HepG2 (cell line): ENCODE data around the gene ZBTB46. TPM values are rescaled to one million over a fixed set of nuclear protein-coding genes. Genes with fewer than 3 reads are reported as not detected.

Experiments used
- ATAC-seq: fragments of 200-7000 bp; cut with Tn5 transposase; 3 replicates; pipeline ENCODE4 v1.9.1; 2020; ENCODE audit warnings: mild to moderate bottlenecking, moderate library complexity
- BruUV-seq: library from RNA; stranded (reverse); fragments of 400-500 nt; replicated peaks from 2 replicates; lab custom pipeline; 2021; lab: Mats Ljungman, UMichigan
- CTCF ChIA-PET: fragments of 300-600 bp; formaldehyde crosslinking; extraction: SDS; loops from one replicate; lab custom pipeline; 2021; ENCODE audit warnings: low total read pairs, inconsistent platforms, low intra/inter-chr PET ratio; lab: Yijun Ruan, JAX
- POLR2A ChIA-PET: fragments of 350-600 bp; sonication (Branson Sonifier 250); formaldehyde crosslinking; loops from one replicate; lab custom pipeline; 2020; ENCODE audit warnings: antibody characterized with exemption, inconsistent platforms; lab: Yijun Ruan, JAX
- DNase-seq: peaks from one replicate; pipeline ENCODE4 v3.0.0-alpha.2; 2015; ENCODE audit warnings: low spot score
- FAIRE-seq: peaks from 3 replicates; lab custom pipeline; 2011; peaks lifted over from hg19 to GRCh38; lab: Jason Lieb, UNC
- H2AFZ ChIP-seq: one replicate; pipeline ENCODE4 v1.6.1; 2011; ENCODE audit warnings: low read length, inconsistent platforms
- H3K27ac ChIP-seq: fragments of 300-600 bp; 3 replicates; pipeline ENCODE4 v1.8.0; 2011; ENCODE audit warnings: mixed run types, mild to moderate bottlenecking, mixed read lengths, low read length, inconsistent platforms; ENCODE audit not compliant: insufficient read depth; ENCODE audit errors: extremely low read length
- H3K27me3 ChIP-seq, 2 experiments: fragments of 200-600 bp in 1 of 2; 2 replicates in 1 of 2; 3 replicates in 1 of 2; pipeline versions ENCODE4 v1.6.0 to v1.8.0; 2011; ENCODE audit warnings: low read length in 2 of 2, mild to moderate bottlenecking in 2 of 2, moderate library complexity in 2 of 2, inconsistent platforms in 1 of 2; ENCODE audit not compliant: insufficient read depth in 2 of 2, control insufficient read depth in 1 of 2
- H3K36me3 ChIP-seq, 2 experiments: fragments of 200-600 bp in 1 of 2; replicated peaks in 1 of 2; 2 replicates in 1 of 2; 3 replicates in 1 of 2; pipeline versions ENCODE4 v1.5.1 to v1.8.0; 2011; ENCODE audit warnings: low read length in 2 of 2, inconsistent platforms in 1 of 2; ENCODE audit not compliant: insufficient read depth in 2 of 2, control insufficient read depth in 1 of 2
- H3K4me1 ChIP-seq: 2 replicates; pipeline ENCODE4 v1.5.1; 2012; ENCODE audit warnings: low read length, inconsistent platforms; ENCODE audit not compliant: insufficient read depth
- H3K4me2 ChIP-seq: 2 replicates; pipeline ENCODE4 v1.6.0; 2011; ENCODE audit warnings: low read depth, low read length, inconsistent platforms
- H3K4me3 ChIP-seq, 3 experiments: fragments of 200-600 bp in 1 of 3; sonication (generic), shearing (Covaris generic) in 1 of 3; replicated peaks in 1 of 3; 2 replicates each; pipeline ENCODE4 v1.5.1; 2011 to 2016; ENCODE audit warnings: low read length in 3 of 3, inconsistent platforms in 2 of 3, low read depth in 2 of 3, mild to moderate bottlenecking in 2 of 3, control low read depth in 1 of 3, mixed read lengths in 1 of 3; ENCODE audit not compliant: insufficient read depth in 1 of 3
- H3K79me2 ChIP-seq: one replicate; pipeline ENCODE4 v1.6.1; 2011; ENCODE audit warnings: low read length, inconsistent platforms; ENCODE audit not compliant: insufficient read depth
- H3K9ac ChIP-seq: 2 replicates; pipeline ENCODE4 v1.6.0; 2011; ENCODE audit warnings: mild to moderate bottlenecking, low read depth, low read length, inconsistent platforms; ENCODE audit not compliant: insufficient read depth
- H3K9me3 ChIP-seq: 2 replicates; pipeline ENCODE4 v1.5.1; 2012; ENCODE audit warnings: mild to moderate bottlenecking, low read length
- H4K20me1 ChIP-seq: 2 replicates; pipeline ENCODE4 v1.6.0; 2011; ENCODE audit warnings: inconsistent platforms, mild to moderate bottlenecking, low read length, moderate library complexity; ENCODE audit not compliant: insufficient read depth
- ARID2 ChIP-seq: sonication (generic); formaldehyde crosslinking; IDR thresholded peaks from 2 replicates; pipeline ENCODE4 v1.8.1; 2022; ENCODE audit warnings: mild to moderate bottlenecking, missing genetic modification reagents, borderline replicate concordance
- ESRRA ChIP-seq: sonication (generic); formaldehyde crosslinking; IDR thresholded peaks from 2 replicates; pipeline ENCODE4 v1.5.1; 2020; ENCODE audit warnings: mild to moderate bottlenecking, low read depth, missing genetic modification reagents
- HNF4A ChIP-seq: sonication (generic); formaldehyde crosslinking; IDR thresholded peaks from 2 replicates; pipeline ENCODE4 v1.4.0; 2020; ENCODE audit warnings: missing genetic modification reagents
- MYPOP ChIP-seq: sonication (generic); formaldehyde crosslinking; IDR thresholded peaks from 2 replicates; pipeline ENCODE4 v1.8.1; 2023; ENCODE audit warnings: mild to moderate bottlenecking, moderate library complexity, missing genetic modification reagents
- NR0B2 ChIP-seq: sonication (generic); formaldehyde crosslinking; IDR thresholded peaks from 2 replicates; pipeline ENCODE4 v1.4.0; 2020; ENCODE audit warnings: mild to moderate bottlenecking, missing genetic modification reagents
- RBAK ChIP-seq: sonication (generic); formaldehyde crosslinking; IDR thresholded peaks from 2 replicates; pipeline ENCODE4 v1.5.1; 2020; ENCODE audit warnings: mild to moderate bottlenecking, missing genetic modification reagents
- TFDP1 ChIP-seq: IDR thresholded peaks from 2 replicates; pipeline ENCODE4 v1.6.1; 2016; ENCODE audit warnings: missing compliant biosample characterization, missing genetic modification reagents, borderline replicate concordance
- USF2 ChIP-seq, 2 experiments: sonication (generic) in 1 of 2; formaldehyde crosslinking in 1 of 2; IDR thresholded peaks; 2 replicates each; pipeline versions ENCODE4 v1.5.1 to v1.6.1; 2011 to 2020; ENCODE audit warnings: borderline replicate concordance in 1 of 2, low read depth in 1 of 2, low read length in 1 of 2, mild to moderate bottlenecking in 1 of 2, missing genetic modification reagents in 1 of 2, moderate library complexity in 1 of 2
- ZBTB33 ChIP-seq: sonication (generic); formaldehyde crosslinking; IDR thresholded peaks from 2 replicates; pipeline ENCODE4 v1.4.0; 2020; ENCODE audit warnings: missing genetic modification reagents
- ZNF160 ChIP-seq: sonication (generic); formaldehyde crosslinking; IDR thresholded peaks from 2 replicates; pipeline ENCODE4 v1.8.0; 2022; ENCODE audit warnings: mild to moderate bottlenecking, inconsistent platforms, missing genetic modification reagents
- ZNF17 ChIP-seq: sonication (generic); formaldehyde crosslinking; IDR thresholded peaks from 2 replicates; pipeline ENCODE4 v1.5.0; 2020; ENCODE audit warnings: mild to moderate bottlenecking, missing genetic modification reagents
- ZNF605 ChIP-seq: sonication (generic); formaldehyde crosslinking; IDR thresholded peaks from 2 replicates; pipeline ENCODE4 v1.8.0; 2022; ENCODE audit warnings: mild to moderate bottlenecking, missing genetic modification reagents
- ZNF672 ChIP-seq: sonication (generic); formaldehyde crosslinking; IDR thresholded peaks from 2 replicates; pipeline ENCODE4 v1.8.1; 2022; ENCODE audit warnings: missing genetic modification reagents
- ZNF776 ChIP-seq: sonication (generic); formaldehyde crosslinking; IDR thresholded peaks from 2 replicates; pipeline ENCODE4 v1.4.0; 2020; ENCODE audit warnings: mild to moderate bottlenecking, missing genetic modification reagents
- WGBS: methylation state at CpG from one replicate; pipeline ENCODE4 v1.1.6; 2017; ENCODE audit warnings: low lambda C conversion rate; 5-methylcytosine and 5-hydroxymethylcytosine counted together
- in situ Hi-C: cut with HindIII; loops from 2 replicates; pipeline ENCODE4 v1.10.0; 2017; ENCODE audit warnings: low pct_unique_long_range_greater_than_20kb; ENCODE audit not compliant: extremely low pct_ligation_motif_present
- intact Hi-C: fragments of 100-400 bp; cut with micrococcal nuclease; formaldehyde crosslinking; loops from one replicate; pipeline ENCODE4 v1.10.0; 2022; ENCODE audit not compliant: unreplicated experiment
- polyA plus RNA-seq, 8 experiments: library from polyadenylated mRNA; depleted of rRNA in 3 of 8; stranded (reverse) in 7 of 8; unstranded in 1 of 8; fragments of >200 nt; fragmentation: Illumina TruSeq in 4 of 8; extraction: Trizol in 4 of 8; gene quantifications; 2 replicates each; pipeline versions ENCODE4 v1.2.1 to v1.2.3, GENCODE V29; 2011 to 2016; ENCODE audit warnings: low read depth in 4 of 8, missing spikeins in 1 of 8, mixed read lengths in 1 of 8; ENCODE audit not compliant: insufficient read depth in 1 of 8
- total RNA-seq, 5 experiments: library from RNA; depleted of rRNA; stranded (reverse); fragments of >200 nt; fragmentation: Illumina TruSeq; extraction: Trizol; gene quantifications; 2 replicates each; pipeline ENCODE4 v1.2.3, GENCODE V29; 2016; ENCODE audit warnings: low read depth in 1 of 5

The ZBTB46 gene
- total and polyA plus RNA-seq, 2 of the 13 experiments (the other 11 are each of a cell fraction or from before 2014, with no cell fraction given): 1.6 to 13.5 TPM

GRCh38 chr20:63868264-63868663, 37.2 kb upstream of the ZBTB46 start:
- Histone ChIP-seq H3K9ac (no peak overlapping the region), H3K27me3 (no peaks in the 10 kb centered on the region; a peak in 1 of 5 replicates), H3K9me3 (no peaks in the 10 kb centered on the region), H2AFZ (no peak overlapping the region), H3K4me3 (no peak overlapping the region), H3K36me3 (peaks cover 18 to 49% of the 10 kb centered on the region in 2 experiments), H3K27ac (no peak overlapping the region), H3K4me1 (peaks cover 38% of the 10 kb centered on the region), H3K79me2 (peaks cover 49% of the 10 kb centered on the region), H3K4me2 (no peak overlapping the region), H4K20me1 (peaks cover 5% of the 10 kb centered on the region; the same call in 1 of the 2 replicates)
- FAIRE-seq: no peak
- ChIA-PET POLR2A (no interaction called here), CTCF (no interaction called here)
- no peak for ATAC-seq
- WGBS: 98% methylated on average over 5 of the region's 5 CpGs
- intact Hi-C loops: loop anchor here (10.0 kb wide), 1 partner anchor 123 kb away; no protein-coding TSS in a partner anchor
- TF ChIP-seq TFDP1 (CRISPR knock-in tag): no peak
- no peak for TF ChIP-seq NR0B2 (CRISPR knock-in tag)
- no peak for TF ChIP-seq ESRRA (CRISPR knock-in tag)
- TF ChIP-seq ZNF776 (CRISPR knock-in tag): no peak
- no peak for TF ChIP-seq ZNF672 (CRISPR knock-in tag)
- TF ChIP-seq RBAK (CRISPR knock-in tag): 0 out of 2 replicates have a peak, but pooled peaks have one; percentile 0
- TF ChIP-seq MYPOP (CRISPR knock-in tag): 0 out of 2 replicates have a peak, but pooled peaks have one; percentile 34
- no peak for TF ChIP-seq HNF4A (CRISPR knock-in tag)
- 0 out of 2 replicates have a peak, but pooled peaks have one; percentile 37 for TF ChIP-seq ARID2
- TF ChIP-seq ZBTB33: peak; percentile 74; the same call in 1 of the 2 replicates
- 0 out of 2 replicates have a peak, but pooled peaks have one; percentile 50 for TF ChIP-seq ZNF17 (CRISPR knock-in tag)
- no peak for TF ChIP-seq ZNF160 (CRISPR knock-in tag)
- no peak for TF ChIP-seq USF2 (IDR thresholded peaks at IDR 0.05; ENCODE audit: low read depth, low read length)
- 0 out of 2 replicates have a peak, but pooled peaks have one; percentile 36 for TF ChIP-seq USF2 (CRISPR knock-in tag; IDR thresholded peaks at IDR 0.05; ENCODE audit: borderline replicate concordance)
- no peak for TF ChIP-seq ZNF605 (CRISPR knock-in tag)
- BruUV-seq: TSS peak; percentile 23
- DNase-seq: no peak
- in situ Hi-C loops: no loop called here
